Esophagus squamous epithelium (tissue), 5 donors: ENCODE results near the gene CCDC187. TPM values are rescaled to one million over a fixed set of nuclear protein-coding genes. Genes with fewer than 3 reads are reported as not detected.
A peak's percentile ranks its signal among the peaks of the same experiment; 100 is the strongest.

ENCODE experiments used
- DNase-seq: peaks from one replicate; lab custom pipeline; 2025; lab: John Stamatoyannopoulos, UW
- H3K27ac ChIP-seq, 4 donors: fragments of 200-600 bp; sonication (generic); one replicate each; pipeline ENCODE4 v1.5.1; 2016 to 2019; ENCODE audit warnings: mild to moderate bottlenecking in 1 of 4
- H3K27me3 ChIP-seq, 4 donors: fragments of 200-600 bp; sonication (generic); 1 replicate in 3 of 4; 2 replicates in 1 of 4; pipeline versions ENCODE4 v1.5.1 to v1.6.0; 2017 to 2021; ENCODE audit warnings: antibody characterized with exemption in 1 of 4
- H3K36me3 ChIP-seq, 3 donors: fragments of 200-600 bp; sonication (generic); one replicate each; pipeline ENCODE4 v1.5.1; 2016 to 2019
- H3K4me1 ChIP-seq, 3 donors: fragments of 200-600 bp; sonication (generic); one replicate each; pipeline ENCODE4 v1.5.1; 2017 to 2019
- H3K4me3 ChIP-seq, 4 donors: fragments of 200-600 bp; sonication (generic); 1 replicate in 3 of 4; 2 replicates in 1 of 4; pipeline ENCODE4 v1.5.1; 2016 to 2019; ENCODE audit warnings: mild to moderate bottlenecking in 2 of 4, moderate library complexity in 1 of 4
- H3K9me3 ChIP-seq, 3 donors: fragments of 200-600 bp; sonication (generic); one replicate each; pipeline ENCODE4 v1.5.1; 2016 to 2019
- POLR2A ChIP-seq, 4 donors: fragments of 450-650 bp; IDR thresholded peaks; one replicate each; pipeline ENCODE4 v1.6.1; 2017; ENCODE audit warnings: antibody characterized with exemption in 4 of 4, mild to moderate bottlenecking in 4 of 4, moderate library complexity in 3 of 4
- WGBS, 2 donors: methylation state at CpG; one replicate each; pipeline ENCODE4 v1.1.5; 2018; 5-methylcytosine and 5-hydroxymethylcytosine counted together
- intact Hi-C: fragments of 100-400 bp; cut with DNase I; formaldehyde crosslinking; loops from one replicate; pipeline ENCODE4 v1.15.0; 2022
- total RNA-seq, 4 donors: library from RNA; depleted of rRNA; stranded (reverse); fragments of >200 nt; gene quantifications; one replicate each; pipeline ENCODE4 v1.1.0, GENCODE V29; 2016
- TF ChIP-seq, protein P1 (sequence below), 6 experiments: fragments of 450-650 bp in 4 of 6; fragments of 200-600 bp in 2 of 6; sonication (generic) in 2 of 6; IDR thresholded peaks; one replicate each; pipeline ENCODE4 v1.5.1; 2016 to 2019; ENCODE audit warnings: antibody characterized with exemption in 6 of 6, mild to moderate bottlenecking in 4 of 6, moderate library complexity in 4 of 6
- donor health status: DM: yes; HTN: yes; CAD: no.

The CCDC187 gene
- total RNA-seq, 4 donors from 2014 or later: not detected

GRCh38 chr9:136316271-136316751 lies 12.4 kb upstream of the CCDC187 start:
- intact Hi-C loops: no loop called here
- Histone ChIP-seq H3K9me3 (peaks cover 0 to 18% (median 11%) of the 10 kb centered on the region in 3 donors), H3K4me1 (peaks cover 0 to 4% (median 0%) of the 10 kb centered on the region in 3 donors), H3K36me3 (no peaks in the 10 kb centered on the region), H3K27ac (no peak overlapping the region), H3K4me3 (no peak overlapping the region), H3K27me3 (peaks cover 0 to 14% (median 0%) of the 10 kb centered on the region in 4 donors)
- WGBS, 2 donors: 85 to 95% methylated on average over 14 to 17 of the region's 23 CpGs
- DNase-seq: no peak
- TF ChIP-seq, protein P1, sequence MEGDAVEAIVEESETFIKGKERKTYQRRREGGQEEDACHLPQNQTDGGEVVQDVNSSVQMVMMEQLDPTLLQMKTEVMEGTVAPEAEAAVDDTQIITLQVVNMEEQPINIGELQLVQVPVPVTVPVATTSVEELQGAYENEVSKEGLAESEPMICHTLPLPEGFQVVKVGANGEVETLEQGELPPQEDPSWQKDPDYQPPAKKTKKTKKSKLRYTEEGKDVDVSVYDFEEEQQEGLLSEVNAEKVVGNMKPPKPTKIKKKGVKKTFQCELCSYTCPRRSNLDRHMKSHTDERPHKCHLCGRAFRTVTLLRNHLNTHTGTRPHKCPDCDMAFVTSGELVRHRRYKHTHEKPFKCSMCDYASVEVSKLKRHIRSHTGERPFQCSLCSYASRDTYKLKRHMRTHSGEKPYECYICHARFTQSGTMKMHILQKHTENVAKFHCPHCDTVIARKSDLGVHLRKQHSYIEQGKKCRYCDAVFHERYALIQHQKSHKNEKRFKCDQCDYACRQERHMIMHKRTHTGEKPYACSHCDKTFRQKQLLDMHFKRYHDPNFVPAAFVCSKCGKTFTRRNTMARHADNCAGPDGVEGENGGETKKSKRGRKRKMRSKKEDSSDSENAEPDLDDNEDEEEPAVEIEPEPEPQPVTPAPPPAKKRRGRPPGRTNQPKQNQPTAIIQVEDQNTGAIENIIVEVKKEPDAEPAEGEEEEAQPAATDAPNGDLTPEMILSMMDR (IDR thresholded peaks at IDR 0.05): no peak
- TF ChIP-seq POLR2A (IDR thresholded peaks at IDR 0.05): no peak

GRCh38 chr9:136314944-136315343 lies 11.1 kb upstream of the CCDC187 start:
- Histone ChIP-seq H3K36me3 (no peaks in the 10 kb centered on the region), H3K27ac (no peak overlapping the region), H3K27me3 (peaks cover 0 to 27% (median 0%) of the 10 kb centered on the region in 4 donors), H3K9me3 (peaks cover 0 to 18% (median 11%) of the 10 kb centered on the region in 3 donors), H3K4me1 (peaks cover 0 to 14% (median 0%) of the 10 kb centered on the region in 3 donors), H3K4me3 (no peak overlapping the region)
- WGBS, 2 donors: 54 to 72% methylated on average over 2 to 3 of the region's 4 CpGs
- intact Hi-C loops: no loop called here
- no peak for DNase-seq
- TF ChIP-seq, protein P1 (IDR thresholded peaks at IDR 0.05): no peak
- no peak for TF ChIP-seq POLR2A (IDR thresholded peaks at IDR 0.05)

DNA sequence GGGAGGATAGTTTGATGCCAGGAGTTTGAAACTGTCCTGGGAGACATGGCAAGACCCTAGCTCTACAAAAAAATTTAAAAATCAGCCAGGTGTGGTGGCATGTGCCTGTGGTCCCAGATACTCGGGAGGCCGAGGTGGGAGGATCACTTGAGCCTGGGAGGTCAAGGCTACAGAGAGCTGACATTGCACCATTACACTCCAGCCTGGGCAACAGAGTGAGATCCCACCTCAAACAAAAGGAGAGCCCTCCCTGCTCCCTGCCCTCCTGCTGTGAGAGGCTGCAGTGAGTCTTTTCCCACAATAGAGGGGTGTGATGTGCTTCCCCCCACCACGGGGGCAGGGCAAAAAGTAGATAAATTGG lies 10.1 kb upstream of the CCDC187 start:
- Histone ChIP-seq H3K27me3 (peaks cover 0 to 35% (median 0%) of the 10 kb centered on the region in 4 donors), H3K27ac (no peak overlapping the region), H3K4me3 (no peak overlapping the region), H3K4me1 (peaks cover 0 to 20% (median 0%) of the 10 kb centered on the region in 3 donors), H3K9me3 (peaks cover 0 to 18% (median 11%) of the 10 kb centered on the region in 3 donors), H3K36me3 (no peaks in the 10 kb centered on the region)
- 78 to 93% methylated on average over 3 of the region's 3 CpGs for WGBS, 2 donors
- intact Hi-C loops: no loop called here
- DNase-seq: no peak
- TF ChIP-seq, protein P1 (IDR thresholded peaks at IDR 0.05): no peak
- TF ChIP-seq POLR2A (IDR thresholded peaks at IDR 0.05): no peak

DNA sequence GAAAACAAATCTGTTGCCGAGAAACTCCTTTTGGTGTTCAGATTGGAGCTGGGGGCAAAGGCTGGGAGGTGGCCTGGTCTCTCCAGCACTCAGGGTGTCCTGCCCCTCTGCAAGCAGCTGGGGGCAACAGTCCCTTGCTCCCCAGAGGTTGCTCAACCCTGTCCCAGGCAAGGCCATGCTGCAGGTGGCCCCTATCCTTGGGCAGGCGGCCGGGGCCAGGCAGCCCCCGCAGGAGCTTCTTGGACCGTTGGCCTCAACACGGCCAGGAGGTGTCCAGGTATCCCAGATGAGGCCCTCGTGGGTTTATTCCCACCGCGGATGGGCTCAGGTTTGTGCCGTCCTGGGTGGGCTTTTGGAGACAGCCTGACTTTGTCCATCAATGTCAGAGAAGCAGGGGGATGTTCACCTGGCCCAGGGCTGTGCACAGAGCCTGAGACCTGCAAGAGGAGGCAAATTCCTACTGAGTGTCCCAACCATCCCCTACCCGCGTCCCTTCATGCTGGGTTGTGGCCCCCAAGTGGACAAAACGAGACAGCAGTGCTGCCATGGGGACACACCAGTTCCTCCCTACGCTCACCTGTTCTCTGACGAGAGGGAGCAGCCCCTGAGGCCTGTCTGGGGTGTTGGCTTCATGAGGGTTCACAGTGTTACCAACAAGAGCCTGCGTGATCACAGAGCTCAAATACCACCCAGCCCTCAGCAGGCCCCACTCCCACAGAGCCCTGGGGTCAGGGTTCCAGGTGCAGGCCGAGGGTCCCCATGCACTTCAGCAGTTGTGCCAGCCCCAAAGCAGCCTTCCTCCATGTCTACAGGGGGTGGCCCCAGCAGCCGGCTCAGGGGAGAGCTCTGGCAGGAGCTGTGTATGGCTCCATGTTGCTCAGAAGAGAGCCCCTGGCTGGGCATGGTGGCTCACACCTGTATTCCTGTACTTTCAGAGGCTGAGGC lies 9.5 kb upstream of the CCDC187 start:
- 82% methylated on average over 13 of the region's 18 CpGs; no CpG with 5 or more reads in 1 of the 2 donors for WGBS, 2 donors
- Histone ChIP-seq H3K4me1 (peaks cover 0 to 22% (median 0%) of the 10 kb centered on the region in 3 donors), H3K27ac (no peak overlapping the region), H3K4me3 (no peak overlapping the region), H3K27me3 (peaks cover 0 to 39% (median 0%) of the 10 kb centered on the region in 4 donors), H3K36me3 (no peaks in the 10 kb centered on the region), H3K9me3 (peaks cover 0 to 18% (median 11%) of the 10 kb centered on the region in 3 donors)
- intact Hi-C loops: no loop called here
- TF ChIP-seq, protein P1 (IDR thresholded peaks at IDR 0.05): no peak
- no peak for TF ChIP-seq POLR2A (IDR thresholded peaks at IDR 0.05)
- no peak for DNase-seq

GRCh38 chr9:136312436-136312835 lies 8.5 kb upstream of the CCDC187 start:
- 47% methylated on average over 3 of the region's 12 CpGs; no CpG with 5 or more reads in 1 of the 2 donors for WGBS, 2 donors
- no peak for DNase-seq

More at GRCh38 chr9:136312436-136312835, 8.5 kb upstream of the CCDC187 start:
- intact Hi-C loops: no loop called here
- peaks cover 0 to 22% (median 0%) of the 10 kb centered on the region in 3 donors for H3K4me1 ChIP-seq
- no peak overlapping the region for H3K27ac ChIP-seq
- H3K9me3 ChIP-seq: peaks cover 0 to 18% (median 11%) of the 10 kb centered on the region in 3 donors
- H3K27me3 ChIP-seq: peaks cover 0 to 39% (median 0%) of the 10 kb centered on the region in 4 donors
- H3K36me3 ChIP-seq: no peaks in the 10 kb centered on the region
- TF ChIP-seq POLR2A (IDR thresholded peaks at IDR 0.05): no peak
- TF ChIP-seq, protein P1 (IDR thresholded peaks at IDR 0.05): peak in 5 of 6 experiments; percentile 33 to 56 (median 45)
- no peak overlapping the region for H3K4me3 ChIP-seq
